Measurements from ENCODE around the gene SFT2D3.

Gene SFT2D3

GRCh38 chr2:127672341-127673224, 28.7 kb upstream of the SFT2D3 start:
- DNase-seq (ENCODE audit: low read depth): no peak
- H3K4me3 ChIP-seq (replicated peaks; ENCODE audit: low read depth, low read length): no peak overlapping the region
- TF ChIP-seq, protein P1, sequence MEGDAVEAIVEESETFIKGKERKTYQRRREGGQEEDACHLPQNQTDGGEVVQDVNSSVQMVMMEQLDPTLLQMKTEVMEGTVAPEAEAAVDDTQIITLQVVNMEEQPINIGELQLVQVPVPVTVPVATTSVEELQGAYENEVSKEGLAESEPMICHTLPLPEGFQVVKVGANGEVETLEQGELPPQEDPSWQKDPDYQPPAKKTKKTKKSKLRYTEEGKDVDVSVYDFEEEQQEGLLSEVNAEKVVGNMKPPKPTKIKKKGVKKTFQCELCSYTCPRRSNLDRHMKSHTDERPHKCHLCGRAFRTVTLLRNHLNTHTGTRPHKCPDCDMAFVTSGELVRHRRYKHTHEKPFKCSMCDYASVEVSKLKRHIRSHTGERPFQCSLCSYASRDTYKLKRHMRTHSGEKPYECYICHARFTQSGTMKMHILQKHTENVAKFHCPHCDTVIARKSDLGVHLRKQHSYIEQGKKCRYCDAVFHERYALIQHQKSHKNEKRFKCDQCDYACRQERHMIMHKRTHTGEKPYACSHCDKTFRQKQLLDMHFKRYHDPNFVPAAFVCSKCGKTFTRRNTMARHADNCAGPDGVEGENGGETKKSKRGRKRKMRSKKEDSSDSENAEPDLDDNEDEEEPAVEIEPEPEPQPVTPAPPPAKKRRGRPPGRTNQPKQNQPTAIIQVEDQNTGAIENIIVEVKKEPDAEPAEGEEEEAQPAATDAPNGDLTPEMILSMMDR (IDR thresholded peaks at IDR 0.05; ENCODE audit: low read length, missing control alignments): no peak

DNA sequence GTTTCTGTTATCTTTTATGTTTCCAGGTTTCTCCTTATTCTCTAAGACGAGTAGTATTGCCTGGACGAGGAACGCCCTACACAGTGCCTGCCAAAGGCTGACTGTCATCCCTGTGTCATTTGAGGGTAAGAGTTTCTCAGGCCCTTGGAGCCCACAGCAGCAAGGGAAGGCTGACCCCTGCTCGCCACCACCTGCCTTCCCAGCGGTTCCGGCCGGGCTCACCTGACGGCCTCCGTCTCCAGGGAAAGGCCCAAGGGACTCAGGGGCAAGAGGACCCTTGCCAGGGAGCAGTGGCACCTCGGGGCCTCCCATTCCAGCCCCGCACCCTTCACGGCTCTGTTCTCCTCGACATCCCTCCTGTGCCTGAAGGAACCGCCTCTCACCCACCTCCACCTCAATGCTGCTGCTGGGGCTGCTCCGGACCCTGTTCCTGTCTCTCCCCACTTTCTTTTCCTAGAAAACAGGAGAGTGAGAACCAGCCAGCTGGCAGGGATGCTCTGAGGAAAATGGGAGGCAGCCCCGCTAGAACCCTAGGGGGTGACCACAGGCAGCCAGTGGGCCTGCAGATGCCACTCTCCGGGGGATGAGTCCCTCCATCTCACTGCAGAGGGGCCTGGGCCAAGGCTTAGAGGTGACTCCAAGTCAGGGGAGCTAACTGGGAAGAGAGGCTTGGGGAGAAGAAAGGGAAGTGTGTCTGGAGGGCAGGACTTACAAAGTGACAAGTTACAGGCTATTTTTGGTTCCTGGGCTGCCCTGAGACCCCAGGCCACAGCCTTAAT, 27.8 kb upstream of the SFT2D3 start:
- TF ChIP-seq, protein P1 (IDR thresholded peaks at IDR 0.05; ENCODE audit: low read length, missing control alignments): no peak
- no peak for DNase-seq (ENCODE audit: low read depth)
- no peak overlapping the region for H3K4me3 ChIP-seq (replicated peaks; ENCODE audit: low read depth, low read length)

DNA sequence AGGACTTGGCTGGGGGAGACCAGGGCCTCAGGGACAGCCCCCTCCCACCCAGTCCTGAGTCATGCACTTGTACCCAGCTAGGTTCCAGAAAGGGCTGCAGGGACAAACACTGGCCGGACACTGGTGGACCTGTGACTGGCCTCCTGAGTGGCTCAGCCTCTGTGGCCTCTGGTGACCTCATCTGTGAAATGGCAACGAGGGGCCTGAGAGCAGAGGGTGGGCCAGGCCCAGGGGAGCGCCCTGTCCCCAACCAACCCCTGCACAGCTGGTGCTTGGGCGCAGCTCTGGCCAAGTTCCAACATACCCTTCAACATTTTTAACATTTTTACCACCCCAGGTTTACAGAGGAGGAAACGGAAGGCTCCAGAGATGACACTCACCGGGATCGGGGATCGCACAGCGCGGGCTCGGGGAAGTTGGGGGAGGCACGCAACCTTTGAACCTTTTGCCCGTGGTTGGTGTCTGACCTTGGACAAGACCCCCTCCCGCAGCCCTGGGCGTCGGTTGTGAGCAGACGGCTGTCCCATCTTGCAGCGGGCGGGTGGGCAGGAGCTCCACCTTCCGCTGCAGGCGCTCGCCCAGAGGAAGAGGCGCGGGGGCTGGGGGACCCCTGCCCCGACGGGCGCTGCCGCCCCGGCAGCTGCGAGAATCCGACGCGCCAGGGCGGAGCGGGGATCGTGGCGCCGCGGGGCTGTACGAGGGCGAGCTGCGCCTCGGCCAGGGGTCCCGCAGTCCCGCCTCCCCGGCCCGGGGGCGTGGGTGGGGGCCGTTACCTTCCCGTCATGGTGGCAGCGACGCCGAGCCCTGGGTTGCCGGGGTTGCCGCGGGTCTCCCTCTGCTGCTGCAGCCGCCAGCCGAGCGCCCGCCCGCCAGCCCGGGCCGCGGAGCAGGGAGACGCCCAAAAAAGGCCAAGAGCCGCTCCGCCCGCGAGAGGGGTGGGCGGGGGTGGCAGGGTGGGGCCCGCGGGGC, 26.8 kb upstream of the SFT2D3 start:
- no peak for DNase-seq (ENCODE audit: low read depth)
- peak overlapping the region; percentile 22 for H3K4me3 ChIP-seq (replicated peaks; ENCODE audit: low read depth, low read length)
- TF ChIP-seq, protein P1 (IDR thresholded peaks at IDR 0.05; ENCODE audit: low read length, missing control alignments): no peak

DNA sequence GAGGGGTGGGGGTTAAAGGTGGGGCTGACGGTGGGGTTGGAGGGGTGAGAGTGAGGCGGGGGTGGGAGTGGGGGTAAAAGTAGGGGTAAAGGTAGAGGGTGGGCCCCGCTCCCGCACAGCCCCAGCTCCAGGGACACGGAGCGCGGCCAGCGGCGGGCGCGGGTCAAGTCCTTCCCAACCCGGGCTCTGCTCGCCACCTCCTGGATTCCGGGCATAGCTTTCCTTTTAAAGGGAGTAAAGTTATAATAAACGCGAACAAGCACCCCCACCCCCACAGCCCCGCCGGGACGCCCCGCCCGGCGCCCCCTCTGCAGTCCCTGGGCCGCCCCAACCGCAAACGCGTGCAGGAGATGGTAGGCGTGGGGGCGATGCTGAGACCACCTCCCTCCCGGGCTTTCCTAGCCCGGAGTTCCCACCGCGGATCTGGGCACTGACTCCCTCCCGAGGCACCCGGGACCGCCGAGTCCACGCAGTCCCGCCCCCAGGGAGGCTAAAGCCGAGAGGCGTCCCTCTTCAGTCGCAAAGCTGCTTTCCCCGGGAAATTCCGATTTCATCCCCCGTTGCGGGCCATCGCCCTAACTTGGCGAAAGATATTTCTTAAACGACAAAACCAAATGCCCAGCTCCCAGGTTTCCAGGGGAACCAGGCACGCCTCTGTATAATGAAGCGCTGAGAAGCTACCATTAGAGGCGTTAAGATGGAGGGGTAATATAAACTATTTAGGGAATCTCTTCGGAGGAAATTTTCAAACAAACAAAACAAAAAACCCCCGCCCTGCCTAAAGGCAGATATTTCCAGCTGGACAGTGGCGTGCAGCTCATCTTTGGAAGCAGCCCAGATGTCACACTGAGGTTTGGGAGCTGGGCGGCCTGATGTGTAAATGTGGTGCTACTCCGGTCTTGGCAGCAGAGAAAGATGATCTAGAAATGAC, 25.7 kb upstream of the SFT2D3 start, which contains the start of gene LIMS2:
LIMS2 (minus strand) TSS at position 200 of the 931 bp plus-strand sequence. CDS start 506 bp downstream, outside the sequence.
- DNase-seq (ENCODE audit: low read depth): peak; percentile 25
- TF ChIP-seq, protein P1 (IDR thresholded peaks at IDR 0.05; ENCODE audit: low read length, missing control alignments): no peak
- H3K4me3 ChIP-seq (replicated peaks; ENCODE audit: low read depth, low read length): peak within 1 kb of the TSS; percentile 48

DNA sequence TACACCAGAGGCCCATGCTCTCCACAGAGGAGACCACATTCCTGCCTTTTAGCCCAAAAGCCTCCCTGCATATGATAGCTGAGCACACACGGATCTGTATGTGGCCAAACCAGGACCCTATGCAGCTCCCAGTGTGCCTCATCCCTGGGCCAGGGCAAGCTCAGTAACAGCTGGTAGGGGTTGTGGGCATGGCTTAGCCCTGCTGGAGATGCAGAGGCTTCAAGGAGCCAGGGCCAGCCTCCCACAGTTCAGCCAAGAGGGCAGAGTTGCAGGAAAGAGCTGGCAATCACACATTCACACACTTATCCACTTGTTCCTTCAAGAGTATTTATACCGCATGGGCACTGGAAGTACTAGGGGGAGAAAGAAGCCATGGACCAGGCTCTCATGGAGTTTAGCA, 24.4 kb upstream of the SFT2D3 start:
- H3K4me3 ChIP-seq (replicated peaks; ENCODE audit: low read depth, low read length): no peak overlapping the region
- no peak for DNase-seq (ENCODE audit: low read depth)
- TF ChIP-seq, protein P1 (IDR thresholded peaks at IDR 0.05; ENCODE audit: low read length, missing control alignments): no peak

All from fibroblast of pulmonary artery (primary cell).